ENCODE data around the gene FAM110D. TPM values are rescaled to one million over a fixed set of nuclear protein-coding genes. Genes with fewer than 3 reads are reported as not detected.

FAM110D gene
- polyA plus RNA-seq, 1 donor from 2014 or later, result 0.31 TPM

DNA sequence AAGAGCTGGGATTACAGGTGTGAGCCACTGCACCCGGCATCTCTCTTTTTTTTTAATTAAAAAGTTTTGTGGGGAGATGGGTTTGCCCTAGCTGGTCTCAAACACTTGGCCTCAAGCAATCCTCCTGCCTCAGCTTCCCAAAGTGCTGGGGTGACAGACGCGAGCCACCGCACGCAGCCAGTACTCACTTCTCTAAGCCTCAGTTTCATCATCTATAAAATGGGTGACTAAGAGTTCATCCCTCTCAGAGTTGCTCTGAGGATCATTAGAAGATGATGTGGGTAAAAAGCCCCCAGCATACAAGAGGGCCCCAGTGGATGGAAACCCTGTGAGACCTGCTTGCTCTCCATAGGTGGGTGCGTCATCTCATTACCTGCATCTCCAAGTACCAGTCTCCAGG, 29.0 kb downstream of the FAM110D start:
- Histone ChIP-seq H4K20me1 (ENCODE audit: insufficient read depth) (no peaks in the 10 kb centered on the region), H3K4me2 (ENCODE audit: low read length) (no peak overlapping the region), H3K9ac (ENCODE audit: low read length) (no peak overlapping the region), H3K9me2 (ENCODE audit: insufficient read depth, low read length) (no peaks in the 10 kb centered on the region), H3K79me2 (replicated peaks; ENCODE audit: insufficient read depth, low read length) (no peaks in the 10 kb centered on the region), H3F3A (ENCODE audit: insufficient read depth, low read length, poor library complexity, severe bottlenecking) (no peaks in the 10 kb centered on the region), H3K27me3 (ENCODE audit: insufficient read depth, low read depth, low read length) (no peaks in the 10 kb centered on the region), H3K27ac (ENCODE audit: low read length) (no peak overlapping the region), H3K36me3 (ENCODE audit: insufficient read depth, low read length) (no peaks in the 10 kb centered on the region), H3K4me3 (ENCODE audit: low read length) (no peak overlapping the region), H3K9me3 (ENCODE audit: low read length) (no peaks in the 10 kb centered on the region), H2AFZ (ENCODE audit: low read depth, low read length) (no peak overlapping the region)
- TF ChIP-seq EZH2 (IDR thresholded peaks at IDR 0.05; ENCODE audit: borderline replicate concordance, insufficient read depth, low read length, poor library complexity, severe bottlenecking) (no peak), SMC3 (conservative IDR thresholded peaks at IDR 0.05; ENCODE audit: poor library complexity) (no peak), EP300 (conservative IDR thresholded peaks at IDR 0.05; ENCODE audit: poor library complexity, severe bottlenecking) (no peak), MXI1 (conservative IDR thresholded peaks at IDR 0.05; ENCODE audit: poor library complexity, severe bottlenecking) (no peak), TAF1 (IDR thresholded peaks at IDR 0.05; ENCODE audit: low read depth) (no peak), RAD21 (conservative IDR thresholded peaks at IDR 0.05) (no peak)
- TF ChIP-seq, protein P1, sequence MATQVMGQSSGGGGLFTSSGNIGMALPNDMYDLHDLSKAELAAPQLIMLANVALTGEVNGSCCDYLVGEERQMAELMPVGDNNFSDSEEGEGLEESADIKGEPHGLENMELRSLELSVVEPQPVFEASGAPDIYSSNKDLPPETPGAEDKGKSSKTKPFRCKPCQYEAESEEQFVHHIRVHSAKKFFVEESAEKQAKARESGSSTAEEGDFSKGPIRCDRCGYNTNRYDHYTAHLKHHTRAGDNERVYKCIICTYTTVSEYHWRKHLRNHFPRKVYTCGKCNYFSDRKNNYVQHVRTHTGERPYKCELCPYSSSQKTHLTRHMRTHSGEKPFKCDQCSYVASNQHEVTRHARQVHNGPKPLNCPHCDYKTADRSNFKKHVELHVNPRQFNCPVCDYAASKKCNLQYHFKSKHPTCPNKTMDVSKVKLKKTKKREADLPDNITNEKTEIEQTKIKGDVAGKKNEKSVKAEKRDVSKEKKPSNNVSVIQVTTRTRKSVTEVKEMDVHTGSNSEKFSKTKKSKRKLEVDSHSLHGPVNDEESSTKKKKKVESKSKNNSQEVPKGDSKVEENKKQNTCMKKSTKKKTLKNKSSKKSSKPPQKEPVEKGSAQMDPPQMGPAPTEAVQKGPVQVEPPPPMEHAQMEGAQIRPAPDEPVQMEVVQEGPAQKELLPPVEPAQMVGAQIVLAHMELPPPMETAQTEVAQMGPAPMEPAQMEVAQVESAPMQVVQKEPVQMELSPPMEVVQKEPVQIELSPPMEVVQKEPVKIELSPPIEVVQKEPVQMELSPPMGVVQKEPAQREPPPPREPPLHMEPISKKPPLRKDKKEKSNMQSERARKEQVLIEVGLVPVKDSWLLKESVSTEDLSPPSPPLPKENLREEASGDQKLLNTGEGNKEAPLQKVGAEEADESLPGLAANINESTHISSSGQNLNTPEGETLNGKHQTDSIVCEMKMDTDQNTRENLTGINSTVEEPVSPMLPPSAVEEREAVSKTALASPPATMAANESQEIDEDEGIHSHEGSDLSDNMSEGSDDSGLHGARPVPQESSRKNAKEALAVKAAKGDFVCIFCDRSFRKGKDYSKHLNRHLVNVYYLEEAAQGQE (IDR thresholded peaks at IDR 0.05; ENCODE audit: borderline replicate concordance), result no peak
- TF ChIP-seq, protein P2, sequence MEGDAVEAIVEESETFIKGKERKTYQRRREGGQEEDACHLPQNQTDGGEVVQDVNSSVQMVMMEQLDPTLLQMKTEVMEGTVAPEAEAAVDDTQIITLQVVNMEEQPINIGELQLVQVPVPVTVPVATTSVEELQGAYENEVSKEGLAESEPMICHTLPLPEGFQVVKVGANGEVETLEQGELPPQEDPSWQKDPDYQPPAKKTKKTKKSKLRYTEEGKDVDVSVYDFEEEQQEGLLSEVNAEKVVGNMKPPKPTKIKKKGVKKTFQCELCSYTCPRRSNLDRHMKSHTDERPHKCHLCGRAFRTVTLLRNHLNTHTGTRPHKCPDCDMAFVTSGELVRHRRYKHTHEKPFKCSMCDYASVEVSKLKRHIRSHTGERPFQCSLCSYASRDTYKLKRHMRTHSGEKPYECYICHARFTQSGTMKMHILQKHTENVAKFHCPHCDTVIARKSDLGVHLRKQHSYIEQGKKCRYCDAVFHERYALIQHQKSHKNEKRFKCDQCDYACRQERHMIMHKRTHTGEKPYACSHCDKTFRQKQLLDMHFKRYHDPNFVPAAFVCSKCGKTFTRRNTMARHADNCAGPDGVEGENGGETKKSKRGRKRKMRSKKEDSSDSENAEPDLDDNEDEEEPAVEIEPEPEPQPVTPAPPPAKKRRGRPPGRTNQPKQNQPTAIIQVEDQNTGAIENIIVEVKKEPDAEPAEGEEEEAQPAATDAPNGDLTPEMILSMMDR (IDR thresholded peaks at IDR 0.05; ENCODE audit: poor library complexity, severe bottlenecking), result no peak

GRCh38 chr1:26188477-26188876, 29.6 kb downstream of the FAM110D start:
- H4K20me1 ChIP-seq (ENCODE audit: insufficient read depth), result no peaks in the 10 kb centered on the region
- H3F3A ChIP-seq (ENCODE audit: insufficient read depth, low read length, poor library complexity, severe bottlenecking), result no peaks in the 10 kb centered on the region
- no peak overlapping the region for H3K27ac ChIP-seq (ENCODE audit: low read length)
- no peaks in the 10 kb centered on the region for H3K27me3 ChIP-seq (ENCODE audit: insufficient read depth, low read depth, low read length)
- no peak overlapping the region for H2AFZ ChIP-seq (ENCODE audit: low read depth, low read length)
- no peak overlapping the region for H3K4me2 ChIP-seq (ENCODE audit: low read length)
- TF ChIP-seq, protein P1 (IDR thresholded peaks at IDR 0.05; ENCODE audit: borderline replicate concordance), result no peak
- TF ChIP-seq SMC3 (conservative IDR thresholded peaks at IDR 0.05; ENCODE audit: poor library complexity), result no peak
- no peak overlapping the region for H3K4me3 ChIP-seq (ENCODE audit: low read length)
- H3K79me2 ChIP-seq (replicated peaks; ENCODE audit: insufficient read depth, low read length), result no peaks in the 10 kb centered on the region
- H3K9ac ChIP-seq (ENCODE audit: low read length), result no peak overlapping the region
- H3K9me3 ChIP-seq (ENCODE audit: low read length), result no peaks in the 10 kb centered on the region
- H3K36me3 ChIP-seq (ENCODE audit: insufficient read depth, low read length), result no peaks in the 10 kb centered on the region
- no peaks in the 10 kb centered on the region for H3K9me2 ChIP-seq (ENCODE audit: insufficient read depth, low read length)
